Uterus (tissue), 4 donors: ENCODE measurements around the gene AHDC1. TPM values are rescaled to one million over a fixed set of nuclear protein-coding genes. Genes with fewer than 3 reads are reported as not detected.

ENCODE experiments used
- DNase-seq, 2 donors: peaks; one replicate each; pipeline ENCODE4 v3.0.0-alpha.2; 2019 to 2020
- H3K27ac ChIP-seq, 2 donors: fragments of 200-600 bp; sonication (generic); 1 replicate in 1 of 2; 2 replicates in 1 of 2; pipeline ENCODE4 v1.5.1; 2016 to 2018
- H3K27me3 ChIP-seq, 2 donors: fragments of 200-600 bp; sonication (generic); one replicate each; pipeline ENCODE4 v1.5.1; 2018 to 2019; ENCODE audit warnings: control low read depth in 1 of 2
- H3K36me3 ChIP-seq, 2 donors: fragments of 200-600 bp; sonication (generic); one replicate each; pipeline ENCODE4 v1.5.1; 2019; ENCODE audit warnings: control low read depth in 1 of 2
- H3K4me1 ChIP-seq, 2 donors: fragments of 200-600 bp; sonication (generic); one replicate each; pipeline ENCODE4 v1.5.1; 2018 to 2019; ENCODE audit warnings: control low read depth in 1 of 2
- H3K4me3 ChIP-seq, 2 donors: fragments of 200-600 bp; sonication (generic); 1 replicate in 1 of 2; 2 replicates in 1 of 2; pipeline ENCODE4 v1.5.1; 2018 to 2019; ENCODE audit warnings: mild to moderate bottlenecking in 1 of 2
- H3K9me3 ChIP-seq, 2 donors: fragments of 200-600 bp; sonication (generic); one replicate each; pipeline ENCODE4 v1.5.1; 2019; ENCODE audit warnings: control low read depth in 1 of 2
- POLR2A ChIP-seq, 2 donors: fragments of 450-650 bp; IDR thresholded peaks; one replicate each; pipeline ENCODE4 v1.6.1; 2016; ENCODE audit warnings: antibody characterized with exemption in 2 of 2, mild to moderate bottlenecking in 1 of 2, moderate library complexity in 1 of 2
- intact Hi-C: fragments of 100-400 bp; cut with DNase I; formaldehyde crosslinking; loops from one replicate; pipeline ENCODE4 v1.15.1; 2023; ENCODE audit warnings: low total_unique reads
- total RNA-seq, 4 donors: library from RNA; depleted of rRNA in 3 of 4; stranded (reverse); fragments of >200 nt in 3 of 4; gene quantifications; one replicate each; pipeline versions ENCODE4 v1.1.0 to v1.2.4, GENCODE V29; 2014 to 2023
- TF ChIP-seq, protein P1 (sequence below), 4 experiments: fragments of 200-600 bp in 2 of 4; fragments of 450-650 bp in 2 of 4; sonication (generic) in 2 of 4; IDR thresholded peaks; one replicate each; pipeline ENCODE4 v1.5.1; 2016 to 2019; ENCODE audit warnings: antibody characterized with exemption in 4 of 4, mild to moderate bottlenecking in 2 of 4, moderate library complexity in 1 of 4
- donor health status: DM: yes; HTN: yes; CAD: no.

AHDC1 gene
- total RNA-seq, 4 donors from 2014 or later: 11.2 to 179 (median 50.7) TPM

DNA sequence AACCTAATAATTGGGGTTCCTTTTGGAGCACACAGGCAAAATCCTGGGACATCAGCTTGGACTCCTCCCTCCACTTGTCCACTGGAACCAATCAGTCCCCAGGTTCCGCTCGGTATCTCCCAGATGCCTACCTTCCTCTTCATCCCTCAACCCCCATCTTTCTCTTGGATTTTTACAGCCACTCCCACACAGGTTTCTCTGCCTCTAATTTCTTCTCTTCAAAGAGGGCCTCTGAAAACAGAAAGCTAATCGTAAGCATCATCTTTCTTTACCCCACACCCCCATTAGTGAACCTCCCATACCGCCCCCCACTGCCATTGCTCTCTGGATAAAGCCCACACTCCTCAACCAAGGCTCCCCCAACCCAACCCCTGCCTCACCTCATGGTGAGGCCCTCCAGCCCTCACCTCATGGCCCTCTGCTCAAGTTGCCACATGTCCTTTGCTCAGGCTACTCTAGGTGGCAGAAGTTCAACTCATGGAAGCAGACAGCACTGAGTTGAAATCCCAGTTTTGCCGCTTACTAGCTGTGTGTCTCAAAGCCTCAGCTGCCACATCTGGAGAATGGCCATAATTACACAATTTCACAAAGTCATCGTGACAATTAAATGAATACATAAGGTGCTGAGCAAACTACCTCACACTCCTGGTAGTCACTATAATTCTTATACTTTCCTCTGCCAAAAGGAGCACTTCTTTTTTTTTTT, 95.8 kb downstream of the AHDC1 start:
- TF ChIP-seq, protein P1, sequence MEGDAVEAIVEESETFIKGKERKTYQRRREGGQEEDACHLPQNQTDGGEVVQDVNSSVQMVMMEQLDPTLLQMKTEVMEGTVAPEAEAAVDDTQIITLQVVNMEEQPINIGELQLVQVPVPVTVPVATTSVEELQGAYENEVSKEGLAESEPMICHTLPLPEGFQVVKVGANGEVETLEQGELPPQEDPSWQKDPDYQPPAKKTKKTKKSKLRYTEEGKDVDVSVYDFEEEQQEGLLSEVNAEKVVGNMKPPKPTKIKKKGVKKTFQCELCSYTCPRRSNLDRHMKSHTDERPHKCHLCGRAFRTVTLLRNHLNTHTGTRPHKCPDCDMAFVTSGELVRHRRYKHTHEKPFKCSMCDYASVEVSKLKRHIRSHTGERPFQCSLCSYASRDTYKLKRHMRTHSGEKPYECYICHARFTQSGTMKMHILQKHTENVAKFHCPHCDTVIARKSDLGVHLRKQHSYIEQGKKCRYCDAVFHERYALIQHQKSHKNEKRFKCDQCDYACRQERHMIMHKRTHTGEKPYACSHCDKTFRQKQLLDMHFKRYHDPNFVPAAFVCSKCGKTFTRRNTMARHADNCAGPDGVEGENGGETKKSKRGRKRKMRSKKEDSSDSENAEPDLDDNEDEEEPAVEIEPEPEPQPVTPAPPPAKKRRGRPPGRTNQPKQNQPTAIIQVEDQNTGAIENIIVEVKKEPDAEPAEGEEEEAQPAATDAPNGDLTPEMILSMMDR (IDR thresholded peaks at IDR 0.05): no peak
- TF ChIP-seq POLR2A (IDR thresholded peaks at IDR 0.05): no peak
- intact Hi-C loops: no loop called here
- no peaks in the 10 kb centered on the region for H3K9me3 ChIP-seq
- peak overlapping the region; percentile 15 to 30 for H3K27ac ChIP-seq
- no peak for DNase-seq
- H3K4me1 ChIP-seq: peaks cover 9 to 17% of the 10 kb centered on the region in 2 donors
- H3K36me3 ChIP-seq: no peaks in the 10 kb centered on the region
- no peak overlapping the region for H3K4me3 ChIP-seq
- no peaks in the 10 kb centered on the region for H3K27me3 ChIP-seq

DNA sequence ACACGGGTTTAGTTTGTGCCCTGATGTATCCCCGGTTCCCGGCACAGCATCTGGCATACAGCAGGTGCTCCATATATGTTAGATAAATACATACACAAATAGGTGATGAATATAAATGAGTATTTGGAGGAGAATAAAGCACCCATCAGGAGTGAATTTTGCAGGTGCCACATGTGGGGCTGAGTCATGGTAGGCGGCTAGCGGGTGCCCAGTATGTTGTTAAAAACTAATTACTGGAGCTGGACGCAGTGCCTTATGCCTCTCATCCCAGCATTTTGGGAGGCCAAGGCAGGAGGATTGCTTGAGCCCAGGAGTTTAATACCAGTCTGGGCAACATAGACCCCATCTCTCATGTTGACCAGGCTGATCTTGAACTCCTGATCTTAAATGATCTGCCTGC, 97.2 kb downstream of the AHDC1 start:
- no peaks in the 10 kb centered on the region for H3K27me3 ChIP-seq
- peaks cover 9 to 17% of the 10 kb centered on the region in 2 donors for H3K4me1 ChIP-seq
- no peaks in the 10 kb centered on the region for H3K36me3 ChIP-seq
- H3K9me3 ChIP-seq: no peaks in the 10 kb centered on the region
- TF ChIP-seq POLR2A (IDR thresholded peaks at IDR 0.05): no peak
- TF ChIP-seq, protein P1 (IDR thresholded peaks at IDR 0.05): no peak
- H3K4me3 ChIP-seq: no peak overlapping the region
- DNase-seq: no peak
- intact Hi-C loops: no loop called here
- H3K27ac ChIP-seq: no peak overlapping the region

DNA sequence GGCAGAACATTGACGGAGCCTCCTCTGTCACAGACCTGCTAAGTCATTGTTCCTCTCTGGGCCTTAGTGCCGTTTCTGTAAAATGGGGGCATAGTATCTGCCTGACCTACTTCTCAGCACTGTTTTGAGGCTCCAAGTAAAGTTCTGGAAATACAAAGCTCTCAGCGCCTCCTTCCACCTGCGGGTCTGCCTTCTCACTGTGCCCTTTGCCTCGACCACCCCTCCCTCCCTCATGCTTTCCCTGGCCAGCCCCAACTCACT, 98.6 kb downstream of the AHDC1 start:
- H3K9me3 ChIP-seq: no peaks in the 10 kb centered on the region
- H3K4me1 ChIP-seq: peaks cover 9 to 17% of the 10 kb centered on the region in 2 donors
- H3K27me3 ChIP-seq: no peaks in the 10 kb centered on the region
- H3K27ac ChIP-seq: peak overlapping the region; percentile 86 to 93
- DNase-seq: peak in 1 of 2 donors; percentile 32
- H3K4me3 ChIP-seq: no peak overlapping the region
- intact Hi-C loops: no loop called here
- TF ChIP-seq POLR2A (IDR thresholded peaks at IDR 0.05): no peak
- TF ChIP-seq, protein P1 (IDR thresholded peaks at IDR 0.05): no peak
- no peaks in the 10 kb centered on the region for H3K36me3 ChIP-seq

DNA sequence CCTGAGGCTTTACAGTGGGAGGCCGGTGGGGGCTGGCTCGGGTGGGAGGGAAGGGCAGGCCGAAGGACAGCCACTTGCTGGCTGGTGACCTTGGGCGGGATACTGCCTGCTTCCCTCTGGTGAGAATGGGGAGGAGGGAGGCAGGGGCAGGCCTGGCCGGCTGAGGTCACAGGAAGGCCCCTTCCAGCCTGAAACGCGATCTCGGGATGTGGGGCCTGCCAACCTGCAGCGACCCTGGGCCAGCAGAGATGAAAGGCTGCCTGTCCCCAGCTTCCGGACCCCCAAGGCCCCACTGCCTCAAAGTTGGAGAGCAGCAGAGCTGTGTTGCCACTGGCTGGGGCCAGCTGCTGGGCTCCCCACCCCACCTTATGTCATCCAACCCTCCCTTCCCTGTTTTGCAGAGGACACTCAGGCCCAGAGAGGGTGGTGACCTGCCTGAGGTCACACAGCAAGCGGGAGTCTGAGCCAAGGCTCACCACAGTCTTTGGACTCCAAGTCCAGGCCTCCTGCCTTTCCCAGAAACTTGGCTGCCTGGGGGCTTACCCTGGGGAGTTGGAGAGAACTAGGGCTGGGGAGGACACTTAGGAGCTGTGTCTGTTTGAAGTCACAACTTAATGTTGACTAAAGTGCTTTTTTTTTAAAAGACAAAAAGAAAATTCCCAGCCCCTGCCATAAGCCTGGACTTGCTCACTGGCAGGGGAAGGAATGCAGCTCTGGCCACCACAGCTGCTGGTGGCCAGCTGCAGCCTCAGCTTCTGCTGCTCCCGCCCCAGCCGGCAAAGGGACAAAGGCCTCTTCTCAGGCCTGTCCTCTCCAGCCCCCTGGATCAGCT, 99.1 kb downstream of the AHDC1 start:
- intact Hi-C loops: no loop called here
- Histone ChIP-seq H3K9me3 (no peaks in the 10 kb centered on the region), H3K4me1 (peaks cover 9 to 17% of the 10 kb centered on the region in 2 donors), H3K4me3 (no peak overlapping the region), H3K27ac (peak overlapping the region; percentile 86 to 93), H3K27me3 (no peaks in the 10 kb centered on the region), H3K36me3 (no peaks in the 10 kb centered on the region)
- peak; percentile 84 to 85 for DNase-seq
- TF ChIP-seq POLR2A (IDR thresholded peaks at IDR 0.05): no peak
- TF ChIP-seq, protein P1 (IDR thresholded peaks at IDR 0.05): no peak
